K562 (cell line): ENCODE measurements around the gene PPP6R3. TPM values are rescaled to one million over a fixed set of nuclear protein-coding genes. Genes with fewer than 3 reads are reported as not detected.

Source experiments
- BDP1 ChIP-seq: IDR thresholded peaks from 3 replicates; pipeline ENCODE4 v1.6.1; 2011; ENCODE audit not compliant: insufficient read length, insufficient read depth
- DPF2 ChIP-seq: fragments of 450-650 bp; IDR thresholded peaks from 2 replicates; pipeline ENCODE4 v1.6.1; 2016
- JUND ChIP-seq, 2 experiments: IDR thresholded peaks; 2 replicates in 1 of 2; 3 replicates in 1 of 2; pipeline ENCODE4 v1.6.1; 2011; ENCODE audit warnings: borderline replicate concordance in 2 of 2, low read depth in 2 of 2, low read length in 2 of 2, improper control_type of control experiment in 1 of 2, missing biosample characterization in 1 of 2, missing genetic modification characterization in 1 of 2, missing genetic modification reagents in 1 of 2
- MTA2 ChIP-seq: fragments of 450-650 bp; IDR thresholded peaks from 2 replicates; pipeline ENCODE4 v1.6.1; 2016; ENCODE audit warnings: low read depth
- POLR2H ChIP-seq: IDR thresholded peaks from 2 replicates; pipeline ENCODE4 v1.6.1; 2016; ENCODE audit warnings: missing genetic modification characterization, low read depth, mild to moderate bottlenecking, control low read depth, missing compliant biosample characterization, moderate library complexity
- SMAD3 ChIP-seq: fragments of 450-650 bp; formaldehyde crosslinking; conservative IDR thresholded peaks from 2 replicates; pipeline ENCODE4 v1.4.0; 2020; ENCODE audit warnings: mild to moderate bottlenecking
- SPI1 ChIP-seq: IDR thresholded peaks from 2 replicates; pipeline ENCODE4 v1.6.1; 2011; ENCODE audit warnings: low read depth, low read length, control low read depth, borderline replicate concordance
- YBX1 ChIP-seq: fragments of 450-650 bp; IDR thresholded peaks from 2 replicates; pipeline ENCODE4 v1.7.1; 2016; ENCODE audit warnings: mild to moderate bottlenecking
- ZFP30 ChIP-seq: fragments of 250-450 bp; sonication (Bioruptor Pico); IDR thresholded peaks from 2 replicates; pipeline ENCODE4 v1.8.0; 2022; ENCODE audit warnings: moderate library complexity, mild to moderate bottlenecking, inconsistent platforms, borderline replicate concordance
- ZNF780A ChIP-seq: fragments of 250-450 bp; sonication (Bioruptor Pico); IDR thresholded peaks from 2 replicates; pipeline ENCODE4 v1.5.0; 2021; ENCODE audit warnings: mild to moderate bottlenecking
- ZNF830 ChIP-seq: fragments of 250-450 bp; sonication (Bioruptor Pico); IDR thresholded peaks from 2 replicates; pipeline ENCODE4 v1.5.0; 2021; ENCODE audit warnings: mild to moderate bottlenecking
- polyA plus RNA-seq, 8 experiments: library from polyadenylated mRNA; depleted of rRNA in 4 of 8; stranded (reverse) in 5 of 8; unstranded in 3 of 8; fragments of >200 nt; fragmentation: Nextera tagmentation in 2 of 8; fragmentation: Illumina TruSeq in 1 of 8; extraction: Ambion mirVana in 2 of 8; extraction: Trizol in 1 of 8; gene quantifications; 2 replicates each; pipeline versions ENCODE4 v1.2.1 to v1.2.3, GENCODE V29; 2011 to 2014; ENCODE audit warnings: inconsistent platforms in 1 of 8, missing spikeins in 1 of 8
- total RNA-seq, 7 experiments: library from RNA; depleted of rRNA in 6 of 7; stranded (reverse); fragments of >200 nt in 6 of 7; fragmentation: Illumina TruSeq in 2 of 7; extraction: Trizol in 2 of 7; gene quantifications; 2 replicates each; pipeline versions ENCODE4 v1.2.1 to v1.2.3, GENCODE V29; 2011 to 2021; ENCODE audit warnings: low replicate concordance in 1 of 7
- TF ChIP-seq, protein P1 (sequence below): fragments of 250-450 bp; sonication (Bioruptor Pico); IDR thresholded peaks from 2 replicates; pipeline ENCODE4 v1.8.0; 2021; ENCODE audit warnings: mild to moderate bottlenecking, moderate library complexity
- TF ChIP-seq, protein P2 (sequence below): sonication (generic); formaldehyde crosslinking; IDR thresholded peaks from 2 replicates; pipeline ENCODE4 v1.9.0; 2022; ENCODE audit warnings: mild to moderate bottlenecking, missing genetic modification reagents
- TF ChIP-seq, protein P3 (sequence below): fragments of 450-650 bp; formaldehyde crosslinking; conservative IDR thresholded peaks from 2 replicates; pipeline ENCODE4 v1.4.0; 2022; ENCODE audit warnings: mild to moderate bottlenecking, missing genetic modification characterization
- TF ChIP-seq, protein P4 (sequence below): IDR thresholded peaks from 2 replicates; pipeline ENCODE4 v1.6.1; 2011; ENCODE audit not compliant: insufficient read length; ENCODE audit errors: extremely low read depth
- TF ChIP-seq, protein P5 (sequence below): sonication (generic); formaldehyde crosslinking; IDR thresholded peaks from 2 replicates; pipeline ENCODE4 v1.8.0; 2022; ENCODE audit warnings: mild to moderate bottlenecking, missing genetic modification reagents

PPP6R3 gene
- total and polyA plus RNA-seq, 9 of the 15 experiments (the other 6 are each of a cell fraction or from before 2014, with no cell fraction given), result 20.3 to 117 (median 80.6) TPM

DNA sequence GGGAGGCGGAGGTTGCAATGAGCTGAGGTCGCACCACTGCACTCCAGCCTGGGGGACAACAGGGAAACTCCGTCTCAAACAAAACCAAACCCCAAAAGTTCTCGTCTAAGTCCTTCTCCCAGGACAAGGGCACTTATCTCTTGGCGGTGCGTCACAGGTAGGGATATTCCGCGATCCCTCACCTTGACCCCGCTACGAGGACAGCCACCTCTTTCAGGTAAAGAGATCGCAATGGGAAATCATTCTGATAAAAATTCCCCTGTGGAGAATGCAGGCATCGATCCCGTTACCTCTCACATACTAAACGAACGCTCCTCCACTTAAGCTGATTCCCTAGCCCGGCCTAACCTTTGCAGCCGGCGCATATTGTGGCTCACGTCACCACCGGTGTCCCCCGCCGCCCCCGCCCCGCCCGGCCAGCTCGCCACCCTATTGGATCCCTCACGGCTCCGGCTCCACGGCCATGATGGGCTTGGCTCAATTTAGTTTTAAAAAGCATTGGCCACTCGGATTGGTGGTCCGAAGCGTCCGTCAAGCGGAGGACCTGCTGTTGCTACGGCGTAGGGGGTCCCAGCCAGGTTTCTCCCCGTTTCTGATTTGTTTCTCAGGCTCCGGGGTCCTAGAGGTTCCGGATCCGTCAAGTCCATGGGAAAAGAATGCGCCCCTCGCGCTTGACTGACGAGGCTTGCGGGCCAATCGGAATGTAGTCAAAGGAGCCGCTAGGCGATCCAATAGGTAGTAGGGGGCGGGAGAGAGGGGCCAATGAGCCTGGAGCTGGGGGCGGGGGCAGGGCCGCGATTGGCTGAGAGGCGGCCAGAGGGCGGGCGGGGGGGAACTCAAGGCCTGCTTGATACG is 439 bp upstream of the PPP6R3 start (continued):
- TF ChIP-seq, protein P1, sequence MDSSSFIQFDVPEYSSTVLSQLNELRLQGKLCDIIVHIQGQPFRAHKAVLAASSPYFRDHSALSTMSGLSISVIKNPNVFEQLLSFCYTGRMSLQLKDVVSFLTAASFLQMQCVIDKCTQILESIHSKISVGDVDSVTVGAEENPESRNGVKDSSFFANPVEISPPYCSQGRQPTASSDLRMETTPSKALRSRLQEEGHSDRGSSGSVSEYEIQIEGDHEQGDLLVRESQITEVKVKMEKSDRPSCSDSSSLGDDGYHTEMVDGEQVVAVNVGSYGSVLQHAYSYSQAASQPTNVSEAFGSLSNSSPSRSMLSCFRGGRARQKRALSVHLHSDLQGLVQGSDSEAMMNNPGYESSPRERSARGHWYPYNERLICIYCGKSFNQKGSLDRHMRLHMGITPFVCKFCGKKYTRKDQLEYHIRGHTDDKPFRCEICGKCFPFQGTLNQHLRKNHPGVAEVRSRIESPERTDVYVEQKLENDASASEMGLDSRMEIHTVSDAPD, result no peak
- TF ChIP-seq JUND (IDR thresholded peaks at IDR 0.05; ENCODE audit: borderline replicate concordance, low read depth, low read length) (peak; percentile 62; the same call in 1 of the 2 replicates), JUND (tag; IDR thresholded peaks at IDR 0.05; ENCODE audit: borderline replicate concordance, low read depth, low read length) (peak; percentile 50; the same call in 1 of the 3 replicates), ZNF780A (peak; percentile 85), ZFP30 (peak; percentile 67; the same call in 1 of the 2 replicates), SMAD3 (CRISPR knock-in tag) (peak; percentile 91), ZNF830 (peak; percentile 93; the same call in 1 of the 2 replicates), MTA2 (peak; percentile 40), DPF2 (peak; percentile 78), SPI1 (no peak), POLR2H (tag) (peak; percentile 100), BDP1 (peak; percentile 71), YBX1 (no peak)
- TF ChIP-seq, protein P2, sequence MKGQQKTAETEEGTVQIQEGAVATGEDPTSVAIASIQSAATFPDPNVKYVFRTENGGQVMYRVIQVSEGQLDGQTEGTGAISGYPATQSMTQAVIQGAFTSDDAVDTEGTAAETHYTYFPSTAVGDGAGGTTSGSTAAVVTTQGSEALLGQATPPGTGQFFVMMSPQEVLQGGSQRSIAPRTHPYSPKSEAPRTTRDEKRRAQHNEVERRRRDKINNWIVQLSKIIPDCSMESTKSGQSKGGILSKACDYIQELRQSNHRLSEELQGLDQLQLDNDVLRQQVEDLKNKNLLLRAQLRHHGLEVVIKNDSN (CRISPR knock-in tag), result 0 out of 2 replicates have a peak, but pooled peaks have one; percentile 36
- TF ChIP-seq, protein P3, sequence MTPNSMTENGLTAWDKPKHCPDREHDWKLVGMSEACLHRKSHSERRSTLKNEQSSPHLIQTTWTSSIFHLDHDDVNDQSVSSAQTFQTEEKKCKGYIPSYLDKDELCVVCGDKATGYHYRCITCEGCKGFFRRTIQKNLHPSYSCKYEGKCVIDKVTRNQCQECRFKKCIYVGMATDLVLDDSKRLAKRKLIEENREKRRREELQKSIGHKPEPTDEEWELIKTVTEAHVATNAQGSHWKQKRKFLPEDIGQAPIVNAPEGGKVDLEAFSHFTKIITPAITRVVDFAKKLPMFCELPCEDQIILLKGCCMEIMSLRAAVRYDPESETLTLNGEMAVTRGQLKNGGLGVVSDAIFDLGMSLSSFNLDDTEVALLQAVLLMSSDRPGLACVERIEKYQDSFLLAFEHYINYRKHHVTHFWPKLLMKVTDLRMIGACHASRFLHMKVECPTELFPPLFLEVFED (CRISPR knock-in tag), result peak; percentile 99
- TF ChIP-seq, protein P4, sequence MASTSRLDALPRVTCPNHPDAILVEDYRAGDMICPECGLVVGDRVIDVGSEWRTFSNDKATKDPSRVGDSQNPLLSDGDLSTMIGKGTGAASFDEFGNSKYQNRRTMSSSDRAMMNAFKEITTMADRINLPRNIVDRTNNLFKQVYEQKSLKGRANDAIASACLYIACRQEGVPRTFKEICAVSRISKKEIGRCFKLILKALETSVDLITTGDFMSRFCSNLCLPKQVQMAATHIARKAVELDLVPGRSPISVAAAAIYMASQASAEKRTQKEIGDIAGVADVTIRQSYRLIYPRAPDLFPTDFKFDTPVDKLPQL, result no peak
- TF ChIP-seq, protein P5, sequence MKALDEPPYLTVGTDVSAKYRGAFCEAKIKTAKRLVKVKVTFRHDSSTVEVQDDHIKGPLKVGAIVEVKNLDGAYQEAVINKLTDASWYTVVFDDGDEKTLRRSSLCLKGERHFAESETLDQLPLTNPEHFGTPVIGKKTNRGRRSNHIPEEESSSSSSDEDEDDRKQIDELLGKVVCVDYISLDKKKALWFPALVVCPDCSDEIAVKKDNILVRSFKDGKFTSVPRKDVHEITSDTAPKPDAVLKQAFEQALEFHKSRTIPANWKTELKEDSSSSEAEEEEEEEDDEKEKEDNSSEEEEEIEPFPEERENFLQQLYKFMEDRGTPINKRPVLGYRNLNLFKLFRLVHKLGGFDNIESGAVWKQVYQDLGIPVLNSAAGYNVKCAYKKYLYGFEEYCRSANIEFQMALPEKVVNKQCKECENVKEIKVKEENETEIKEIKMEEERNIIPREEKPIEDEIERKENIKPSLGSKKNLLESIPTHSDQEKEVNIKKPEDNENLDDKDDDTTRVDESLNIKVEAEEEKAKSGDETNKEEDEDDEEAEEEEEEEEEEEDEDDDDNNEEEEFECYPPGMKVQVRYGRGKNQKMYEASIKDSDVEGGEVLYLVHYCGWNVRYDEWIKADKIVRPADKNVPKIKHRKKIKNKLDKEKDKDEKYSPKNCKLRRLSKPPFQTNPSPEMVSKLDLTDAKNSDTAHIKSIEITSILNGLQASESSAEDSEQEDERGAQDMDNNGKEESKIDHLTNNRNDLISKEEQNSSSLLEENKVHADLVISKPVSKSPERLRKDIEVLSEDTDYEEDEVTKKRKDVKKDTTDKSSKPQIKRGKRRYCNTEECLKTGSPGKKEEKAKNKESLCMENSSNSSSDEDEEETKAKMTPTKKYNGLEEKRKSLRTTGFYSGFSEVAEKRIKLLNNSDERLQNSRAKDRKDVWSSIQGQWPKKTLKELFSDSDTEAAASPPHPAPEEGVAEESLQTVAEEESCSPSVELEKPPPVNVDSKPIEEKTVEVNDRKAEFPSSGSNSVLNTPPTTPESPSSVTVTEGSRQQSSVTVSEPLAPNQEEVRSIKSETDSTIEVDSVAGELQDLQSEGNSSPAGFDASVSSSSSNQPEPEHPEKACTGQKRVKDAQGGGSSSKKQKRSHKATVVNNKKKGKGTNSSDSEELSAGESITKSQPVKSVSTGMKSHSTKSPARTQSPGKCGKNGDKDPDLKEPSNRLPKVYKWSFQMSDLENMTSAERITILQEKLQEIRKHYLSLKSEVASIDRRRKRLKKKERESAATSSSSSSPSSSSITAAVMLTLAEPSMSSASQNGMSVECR (CRISPR knock-in tag), result peak; percentile 44; the same call in 1 of the 2 replicates
